Measurements from ENCODE around the gene RRBP1. TPM values are rescaled to one million over a fixed set of nuclear protein-coding genes. Genes with fewer than 3 reads are reported as not detected.

RRBP1 gene
- total RNA-seq, 1 donor from 2014 or later: 83.0 TPM

Other genes starting within 250 kb of the RRBP1 start
- 3.7 and 4.1 TPM in 2 replicates for gene BFSP1, start 150.9 kb downstream of the RRBP1 start, total RNA-seq
- 87.8 and 93.7 TPM in 2 replicates for gene DSTN, start 112.2 kb downstream of the RRBP1 start, total RNA-seq
- gene BANF2, start 17.7 kb upstream of the RRBP1 start, total RNA-seq: not detected in 2 replicates

Measured in T-helper 2 cell treated with Interferon-gamma antibody and Interleukin-4, amounts not matched to agents 100 ng/mL and 5 ng/mL, for 36 hours (primary cell).